ENCODE data around the gene CALN1.

Gene CALN1

GRCh38 chr7:72435366-72435765 lies 23.2 kb upstream of the CALN1 start:
- no peak for TF ChIP-seq CTCF (IDR thresholded peaks at IDR 0.05; ENCODE audit: low read depth, low read length, missing control alignments)
- no peak overlapping the region for H3K4me3 ChIP-seq (replicated peaks; ENCODE audit: low read depth, low read length)
- no peak for DNase-seq (ENCODE audit: extremely low read depth, low read depth)

DNA sequence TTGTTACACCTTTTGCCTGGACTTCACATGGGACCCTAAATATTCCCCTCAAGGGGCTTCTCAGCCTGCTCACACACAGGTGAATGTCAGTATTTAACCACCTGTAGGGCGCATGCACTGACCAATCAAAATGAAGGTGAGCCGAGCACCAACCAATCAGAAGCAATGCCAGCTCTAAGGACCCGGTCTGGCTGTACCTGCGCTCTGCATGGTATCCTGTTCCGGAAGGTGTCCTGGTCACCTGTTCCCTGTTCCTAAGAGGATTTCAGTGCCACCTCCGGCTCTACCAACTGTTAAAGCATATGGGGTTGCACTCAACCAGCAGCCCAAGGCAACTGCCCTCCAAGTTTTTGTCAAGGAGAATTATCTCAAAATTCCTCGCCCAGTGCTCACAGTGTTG lies 18.4 kb upstream of the CALN1 start:
- no peak overlapping the region for H3K4me3 ChIP-seq (replicated peaks; ENCODE audit: low read depth, low read length)
- TF ChIP-seq CTCF (IDR thresholded peaks at IDR 0.05; ENCODE audit: low read depth, low read length, missing control alignments) = no peak
- DNase-seq (ENCODE audit: extremely low read depth, low read depth) = no peak

DNA sequence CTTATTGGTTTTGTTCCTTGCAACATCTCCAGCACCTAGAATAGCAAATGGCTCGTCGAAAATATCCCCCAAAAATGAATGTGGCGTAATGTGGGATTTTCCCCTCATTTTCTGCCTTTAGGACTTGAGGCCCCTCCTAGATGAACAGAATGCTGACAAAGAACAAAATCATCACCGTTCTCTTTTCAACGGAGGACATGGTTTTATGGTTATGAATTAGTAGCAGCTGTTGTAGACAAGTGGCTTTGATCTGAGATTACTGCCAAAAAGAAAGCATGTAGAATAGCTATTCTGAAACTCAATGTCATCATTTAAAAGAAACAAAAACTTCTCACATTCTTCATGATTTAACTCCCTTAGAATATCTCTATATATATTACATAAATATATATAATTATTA lies 17.2 kb upstream of the CALN1 start:
- no peak for DNase-seq (ENCODE audit: extremely low read depth, low read depth)
- no peak overlapping the region for H3K4me3 ChIP-seq (replicated peaks; ENCODE audit: low read depth, low read length)
- no peak for TF ChIP-seq CTCF (IDR thresholded peaks at IDR 0.05; ENCODE audit: low read depth, low read length, missing control alignments)

- no peak overlapping the region for H3K4me3 ChIP-seq (replicated peaks; ENCODE audit: low read depth, low read length)
- TF ChIP-seq CTCF (IDR thresholded peaks at IDR 0.05; ENCODE audit: low read depth, low read length, missing control alignments) = no peak
- DNase-seq (ENCODE audit: extremely low read depth, low read depth) = no peak
These were observed 4.7 kb upstream of the CALN1 start for GRCh38 chr7:72416846-72417245.

DNA sequence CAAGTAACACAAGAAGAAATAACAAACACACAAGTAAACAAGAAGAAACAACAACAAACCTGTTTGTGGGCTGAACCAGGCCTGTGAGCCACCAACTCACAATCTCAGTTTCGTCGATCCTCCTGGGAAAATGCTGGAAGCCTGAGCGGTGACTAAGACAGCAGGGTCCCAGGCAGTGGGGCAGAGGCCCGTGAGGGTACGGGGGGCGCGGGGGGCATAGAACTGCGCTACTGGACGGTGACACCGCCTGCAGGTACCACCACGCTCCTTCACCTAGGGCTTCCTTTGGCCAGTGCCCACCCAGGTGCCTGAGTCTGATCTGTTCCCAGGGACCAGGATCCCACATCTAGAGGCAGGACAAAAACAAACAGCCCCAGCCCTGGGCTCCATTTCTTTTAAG lies 3.4 kb upstream of the CALN1 start:
- DNase-seq (ENCODE audit: extremely low read depth, low read depth) = no peak
- TF ChIP-seq CTCF (IDR thresholded peaks at IDR 0.05; ENCODE audit: low read depth, low read length, missing control alignments) = no peak
- H3K4me3 ChIP-seq (replicated peaks; ENCODE audit: low read depth, low read length) = no peak overlapping the region

- DNase-seq (ENCODE audit: extremely low read depth, low read depth) = no peak
- H3K4me3 ChIP-seq (replicated peaks; ENCODE audit: low read depth, low read length) = no peak overlapping the region
These were observed 1.7 kb upstream of the CALN1 start for GRCh38 chr7:72413886-72414285.

More at GRCh38 chr7:72413886-72414285, 1.7 kb upstream of the CALN1 start:
- TF ChIP-seq CTCF (IDR thresholded peaks at IDR 0.05; ENCODE audit: low read depth, low read length, missing control alignments) = no peak
